ENCODE measurements around the gene ERMN.
"Not testable (repeated sequence)": the region's sequence is repeated elsewhere in the genome, so short reads cannot be mapped to it uniquely, and the experiment has no call there.

ERMN gene

GRCh38 chr2:157281316-157281715 is 44.3 kb downstream of the ERMN start:
- Histone ChIP-seq H3K9me3 (no peaks in the 10 kb centered on the region), H3K27me3 (no peaks in the 10 kb centered on the region)

DNA sequence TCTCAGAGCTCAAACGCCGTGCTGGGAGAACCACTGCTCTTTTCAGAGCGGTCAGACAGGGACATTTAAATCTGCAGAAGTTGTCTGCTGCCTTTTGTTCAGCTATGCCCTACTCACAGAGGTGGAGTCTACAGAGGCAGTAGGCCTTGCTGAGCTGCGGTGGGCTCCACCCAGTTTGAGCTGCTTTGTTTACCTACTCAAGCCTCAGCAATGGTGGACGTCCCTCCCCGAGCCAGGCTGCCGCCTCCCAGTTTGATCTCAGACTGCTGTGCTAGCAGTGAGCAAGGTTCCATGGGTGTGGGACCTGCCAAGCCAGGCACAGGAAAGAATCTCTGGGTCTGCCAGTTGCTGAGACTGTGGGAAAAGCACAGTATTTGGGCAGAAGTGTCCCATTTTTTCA is 46.3 kb downstream of the ERMN start:
- not testable (repeated sequence) for H3K9me3 ChIP-seq; H3K4me1 ChIP-seq; H3K27me3 ChIP-seq; H3K4me3 ChIP-seq (ENCODE audit: low read depth, low read length); H3K36me3 ChIP-seq; DNase-seq

More at GRCh38 chr2:157281316-157281715, 44.3 kb downstream of the ERMN start:
- no peaks in the 10 kb centered on the region for H3K4me1 ChIP-seq
- H3K4me3 ChIP-seq (ENCODE audit: low read depth, low read length): no peak overlapping the region
- DNase-seq: no peak
- no peak for TF ChIP-seq CTCF (IDR thresholded peaks at IDR 0.05; ENCODE audit: low read depth, low read length)
- H3K36me3 ChIP-seq: no peaks in the 10 kb centered on the region

DNA sequence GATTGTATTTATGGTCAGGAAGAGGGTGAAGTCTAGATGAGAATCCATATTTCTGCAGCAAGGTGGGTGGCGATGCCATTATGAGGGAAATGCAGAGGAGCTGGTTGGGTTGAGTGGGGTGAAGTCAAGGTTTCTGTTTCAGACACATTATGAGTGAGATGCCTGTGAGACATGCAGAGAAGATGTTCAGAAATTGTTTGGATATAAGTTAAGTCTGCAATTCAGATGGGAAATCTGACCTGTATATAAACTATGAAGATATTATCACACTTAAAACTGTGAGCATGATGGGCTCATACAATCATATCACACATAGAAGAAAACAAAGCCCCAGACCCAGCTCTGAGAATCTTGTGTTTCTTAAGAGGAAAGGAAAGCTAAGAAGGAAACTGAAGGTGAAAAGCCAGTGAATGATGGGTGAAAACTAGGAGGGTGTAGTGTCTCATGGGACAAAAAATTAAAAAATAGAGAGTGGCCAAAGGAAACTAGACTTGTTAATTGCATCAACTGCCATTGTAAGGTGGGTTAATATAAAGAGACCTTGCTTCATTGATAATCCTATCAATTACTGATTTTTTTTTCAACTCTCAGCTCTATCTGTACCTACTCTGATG is 53.9 kb downstream of the ERMN start:
- Histone ChIP-seq H3K27me3 (no peaks in the 10 kb centered on the region), H3K4me1 (no peaks in the 10 kb centered on the region), H3K4me3 (ENCODE audit: low read depth, low read length) (no peak overlapping the region), H3K36me3 (no peaks in the 10 kb centered on the region), H3K9me3 (no peaks in the 10 kb centered on the region)
- no peak for DNase-seq
- TF ChIP-seq CTCF (IDR thresholded peaks at IDR 0.05; ENCODE audit: low read depth, low read length): no peak

DNA sequence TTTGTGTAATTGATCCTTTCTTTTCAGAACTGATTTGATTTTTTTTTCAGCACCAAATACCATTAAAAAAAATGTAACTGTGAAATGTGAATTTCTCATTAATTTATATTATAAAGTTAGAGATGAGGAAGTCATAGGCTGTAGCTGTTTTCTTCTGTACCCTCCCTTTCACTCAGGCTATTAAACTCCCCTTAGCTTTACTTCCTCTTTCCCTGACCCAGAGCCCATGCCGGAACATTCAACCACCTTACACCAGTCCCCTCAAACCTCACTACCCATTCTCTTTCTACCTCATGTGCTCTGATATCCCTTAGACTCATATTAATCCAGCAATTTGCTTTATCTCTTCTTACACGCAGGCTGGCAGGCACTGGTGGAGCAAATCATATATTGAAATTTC is 55.7 kb downstream of the ERMN start:
- Histone ChIP-seq H3K36me3 (no peaks in the 10 kb centered on the region), H3K4me1 (no peaks in the 10 kb centered on the region), H3K9me3 (no peaks in the 10 kb centered on the region), H3K27me3 (no peaks in the 10 kb centered on the region), H3K4me3 (ENCODE audit: low read depth, low read length) (no peak overlapping the region)
- TF ChIP-seq CTCF (IDR thresholded peaks at IDR 0.05; ENCODE audit: low read depth, low read length): no peak
- no peak for DNase-seq

GRCh38 chr2:157269060-157269459 is 56.6 kb downstream of the ERMN start:
- Histone ChIP-seq H3K4me1 (no peaks in the 10 kb centered on the region), H3K36me3 (no peaks in the 10 kb centered on the region), H3K9me3 (no peaks in the 10 kb centered on the region), H3K27me3 (no peaks in the 10 kb centered on the region), H3K4me3 (ENCODE audit: low read depth, low read length) (no peak overlapping the region)
- no peak for TF ChIP-seq CTCF (IDR thresholded peaks at IDR 0.05; ENCODE audit: low read depth, low read length)
- no peak for DNase-seq
